ENCODE results near the gene ATG3.

ATG3 gene

DNA sequence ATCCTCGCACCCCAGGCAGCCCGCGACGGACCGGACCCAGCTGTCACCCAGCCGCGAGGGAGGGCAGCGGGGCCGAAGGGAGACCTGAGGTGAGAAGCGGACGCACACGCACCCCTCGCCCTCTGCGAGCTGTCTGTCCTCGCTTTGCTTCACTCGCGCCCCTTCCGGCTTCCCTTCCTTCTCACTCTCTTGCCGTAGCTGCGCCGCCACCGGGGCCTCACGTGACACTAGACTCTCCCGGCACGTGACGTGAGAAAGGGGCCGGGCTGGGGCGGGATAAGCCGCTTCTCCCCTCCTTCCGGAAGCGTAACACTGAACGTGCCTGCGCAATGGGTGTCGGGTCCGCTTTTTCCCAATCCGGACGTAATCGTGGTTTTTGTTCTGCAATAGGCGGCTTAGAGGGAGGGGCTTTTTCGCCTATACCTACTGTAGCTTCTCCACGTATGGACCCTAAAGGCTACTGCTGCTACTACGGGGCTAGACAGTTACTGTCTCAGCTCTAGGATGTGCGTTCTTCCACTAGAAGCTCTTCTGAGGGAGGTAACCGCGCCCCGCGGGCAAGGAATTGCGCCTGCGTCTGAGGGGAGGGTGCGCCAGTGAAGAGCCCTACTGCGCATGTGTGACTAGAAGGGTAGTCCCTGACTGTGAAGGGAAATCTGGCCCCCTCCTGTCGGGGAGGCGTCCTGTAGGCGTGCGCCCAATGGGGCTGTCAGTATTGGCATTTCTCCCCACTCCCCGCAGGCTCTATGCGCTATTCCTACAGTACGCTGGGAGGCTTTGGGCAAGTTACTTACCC, at the start of gene ATG3, which contains the start of gene SLC35A5:
ATG3 (minus strand) TSS at position 229 of the 796 bp plus-strand sequence. CDS start 434 bp downstream, outside the sequence.
SLC35A5 (plus strand) TSS at position 312 of the 796 bp plus-strand sequence. CDS start 1,359 bp downstream, outside the sequence.
- H3K4me1 ChIP-seq (ENCODE audit: insufficient read depth, low read length): peaks cover 22% of the 10 kb centered on the region
- no peaks in the 10 kb centered on the region for H3K27me3 ChIP-seq (ENCODE audit: insufficient read depth, low read length)
- H3K9ac ChIP-seq (ENCODE audit: low read depth, low read length): peak within 1 kb of the TSS; percentile 93
- H3K9me3 ChIP-seq (ENCODE audit: insufficient read depth, low read depth, low read length): no peaks in the 10 kb centered on the region
- H3K27ac ChIP-seq (ENCODE audit: low read length): peak within 1 kb of the TSS; percentile 91
- H3K36me3 ChIP-seq (ENCODE audit: insufficient read depth, low read depth, low read length): peaks cover 22% of the 10 kb centered on the region
- peak within 1 kb of the TSS; percentile 96 for H3K4me3 ChIP-seq (ENCODE audit: low read length)

DNA sequence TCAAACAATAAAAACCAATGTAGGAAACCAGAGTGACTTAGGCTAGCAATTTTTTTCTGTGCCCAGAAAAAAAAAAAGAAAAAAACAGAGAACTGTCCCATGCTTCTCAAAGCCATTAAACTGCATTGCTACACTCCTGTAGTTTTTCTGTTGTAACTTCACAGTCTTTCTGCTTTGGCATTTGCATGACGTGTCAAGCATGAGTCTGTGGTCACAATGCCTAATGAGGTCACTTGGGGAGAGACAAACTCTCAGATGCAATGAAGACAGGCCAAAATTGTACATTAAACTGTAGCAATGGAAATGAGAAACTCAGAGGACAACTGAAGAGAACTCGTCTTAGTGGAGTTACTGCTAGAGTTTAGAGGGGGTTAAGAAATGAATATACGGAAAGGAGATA, 48.4 kb upstream of the ATG3 start:
- Histone ChIP-seq H3K27ac (ENCODE audit: low read length) (no peak overlapping the region), H3K9ac (ENCODE audit: low read depth, low read length) (no peak overlapping the region), H3K4me1 (ENCODE audit: insufficient read depth, low read length) (no peaks in the 10 kb centered on the region), H3K36me3 (ENCODE audit: insufficient read depth, low read depth, low read length) (no peaks in the 10 kb centered on the region), H3K4me3 (ENCODE audit: low read length) (no peak overlapping the region), H3K9me3 (ENCODE audit: insufficient read depth, low read depth, low read length) (no peaks in the 10 kb centered on the region), H3K27me3 (ENCODE audit: insufficient read depth, low read length) (no peaks in the 10 kb centered on the region)

DNA sequence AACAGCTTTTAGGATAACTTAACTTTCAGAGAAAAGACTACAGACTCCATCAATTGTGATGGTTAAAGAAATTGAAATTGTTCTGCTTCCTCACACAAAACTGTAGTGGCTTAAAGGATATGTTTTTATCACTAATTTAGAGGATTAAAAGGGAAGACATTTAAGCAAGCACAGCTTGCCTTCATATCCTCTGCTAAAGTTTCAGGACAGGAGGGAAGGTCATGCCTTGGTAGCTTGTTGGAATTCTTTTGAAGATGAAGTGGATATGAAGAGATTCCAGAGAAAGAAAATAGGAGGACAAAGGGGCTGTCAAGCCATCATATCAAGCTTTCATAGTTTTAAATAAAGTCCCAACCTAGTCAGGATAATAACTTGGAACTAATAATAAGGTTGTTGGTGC, 46.1 kb upstream of the ATG3 start:
- Histone ChIP-seq H3K4me1 (ENCODE audit: insufficient read depth, low read length) (no peaks in the 10 kb centered on the region), H3K27me3 (ENCODE audit: insufficient read depth, low read length) (no peaks in the 10 kb centered on the region), H3K27ac (ENCODE audit: low read length) (no peak overlapping the region), H3K36me3 (ENCODE audit: insufficient read depth, low read depth, low read length) (no peaks in the 10 kb centered on the region), H3K4me3 (ENCODE audit: low read length) (no peak overlapping the region), H3K9ac (ENCODE audit: low read depth, low read length) (no peak overlapping the region), H3K9me3 (ENCODE audit: insufficient read depth, low read depth, low read length) (no peaks in the 10 kb centered on the region)

DNA sequence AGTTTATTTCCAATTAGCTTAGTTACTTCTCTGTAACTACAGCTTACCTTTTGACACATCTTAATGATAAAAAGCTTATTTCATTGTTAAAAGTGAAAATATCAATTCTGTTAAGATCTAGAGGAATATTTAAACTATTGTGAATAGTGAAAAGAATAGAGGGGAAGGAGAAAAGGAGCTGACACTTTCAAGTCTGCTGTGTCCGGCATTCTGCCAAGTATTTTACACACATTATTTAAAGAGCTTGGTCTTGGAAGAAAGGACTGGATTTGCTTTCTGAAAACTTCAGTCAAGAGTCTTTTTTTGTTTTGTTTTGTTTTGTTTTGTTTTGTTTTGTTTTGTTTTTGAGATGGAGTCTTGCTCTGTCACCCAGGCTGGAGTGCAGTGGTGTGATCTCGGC, 44.3 kb upstream of the ATG3 start:
- Histone ChIP-seq H3K27me3 (ENCODE audit: insufficient read depth, low read length) (no peaks in the 10 kb centered on the region), H3K9ac (ENCODE audit: low read depth, low read length) (no peak overlapping the region), H3K4me3 (ENCODE audit: low read length) (no peak overlapping the region), H3K27ac (ENCODE audit: low read length) (no peak overlapping the region), H3K9me3 (ENCODE audit: insufficient read depth, low read depth, low read length) (no peaks in the 10 kb centered on the region), H3K36me3 (ENCODE audit: insufficient read depth, low read depth, low read length) (no peaks in the 10 kb centered on the region), H3K4me1 (ENCODE audit: insufficient read depth, low read length) (no peaks in the 10 kb centered on the region)

DNA sequence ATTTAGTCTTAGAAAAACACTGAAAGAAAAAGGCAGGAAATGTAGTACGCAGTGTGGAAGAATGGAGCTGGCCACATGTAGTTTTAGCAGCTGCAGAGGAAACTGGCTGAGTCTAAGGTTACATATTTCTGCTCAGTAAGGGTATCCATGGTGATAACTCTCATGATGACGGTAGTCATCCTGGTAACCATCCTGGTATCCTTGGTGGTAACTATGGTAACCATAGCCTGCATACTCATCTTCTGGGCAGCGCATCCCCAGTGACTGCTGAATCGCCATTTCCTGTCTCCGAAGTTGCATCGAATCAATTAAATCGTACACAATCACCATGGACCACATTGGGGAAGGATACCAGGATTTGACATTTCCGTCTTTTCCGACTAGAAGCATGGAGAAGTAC, 43.5 kb upstream of the ATG3 start:
- Histone ChIP-seq H3K27ac (ENCODE audit: low read length) (no peak overlapping the region), H3K36me3 (ENCODE audit: insufficient read depth, low read depth, low read length) (no peaks in the 10 kb centered on the region)

DNA sequence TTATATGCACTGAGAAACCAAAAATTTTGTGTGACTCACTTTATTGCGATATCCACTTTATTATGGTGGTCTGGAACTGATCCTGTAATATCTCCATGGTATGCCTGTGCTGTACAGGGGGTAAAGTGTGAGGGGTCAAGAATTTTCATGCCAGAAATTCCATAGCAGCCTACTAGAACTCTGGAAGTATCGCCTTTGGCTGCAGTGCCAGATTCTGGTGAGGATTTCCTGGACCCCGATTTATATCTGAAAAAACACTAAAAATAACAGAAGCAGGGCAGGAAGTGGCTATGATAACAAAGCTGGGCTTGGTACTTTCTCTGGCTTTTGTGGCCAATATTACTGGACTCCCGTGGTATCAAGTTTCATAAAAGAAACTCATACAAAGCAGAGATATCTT, 42.8 kb upstream of the ATG3 start:
- Histone ChIP-seq H3K9ac (ENCODE audit: low read depth, low read length) (no peak overlapping the region), H3K9me3 (ENCODE audit: insufficient read depth, low read depth, low read length) (no peaks in the 10 kb centered on the region), H3K4me1 (ENCODE audit: insufficient read depth, low read length) (no peaks in the 10 kb centered on the region), H3K4me3 (ENCODE audit: low read length) (no peak overlapping the region), H3K27ac (ENCODE audit: low read length) (no peak overlapping the region), H3K27me3 (ENCODE audit: insufficient read depth, low read length) (no peaks in the 10 kb centered on the region), H3K36me3 (ENCODE audit: insufficient read depth, low read depth, low read length) (no peaks in the 10 kb centered on the region)

More for the DNA sequence above, 43.5 kb upstream of the ATG3 start:
- H3K9ac ChIP-seq (ENCODE audit: low read depth, low read length): no peak overlapping the region
- H3K27me3 ChIP-seq (ENCODE audit: insufficient read depth, low read length): no peaks in the 10 kb centered on the region
- H3K4me1 ChIP-seq (ENCODE audit: insufficient read depth, low read length): no peaks in the 10 kb centered on the region
- H3K4me3 ChIP-seq (ENCODE audit: low read length): no peak overlapping the region
- no peaks in the 10 kb centered on the region for H3K9me3 ChIP-seq (ENCODE audit: insufficient read depth, low read depth, low read length)

DNA sequence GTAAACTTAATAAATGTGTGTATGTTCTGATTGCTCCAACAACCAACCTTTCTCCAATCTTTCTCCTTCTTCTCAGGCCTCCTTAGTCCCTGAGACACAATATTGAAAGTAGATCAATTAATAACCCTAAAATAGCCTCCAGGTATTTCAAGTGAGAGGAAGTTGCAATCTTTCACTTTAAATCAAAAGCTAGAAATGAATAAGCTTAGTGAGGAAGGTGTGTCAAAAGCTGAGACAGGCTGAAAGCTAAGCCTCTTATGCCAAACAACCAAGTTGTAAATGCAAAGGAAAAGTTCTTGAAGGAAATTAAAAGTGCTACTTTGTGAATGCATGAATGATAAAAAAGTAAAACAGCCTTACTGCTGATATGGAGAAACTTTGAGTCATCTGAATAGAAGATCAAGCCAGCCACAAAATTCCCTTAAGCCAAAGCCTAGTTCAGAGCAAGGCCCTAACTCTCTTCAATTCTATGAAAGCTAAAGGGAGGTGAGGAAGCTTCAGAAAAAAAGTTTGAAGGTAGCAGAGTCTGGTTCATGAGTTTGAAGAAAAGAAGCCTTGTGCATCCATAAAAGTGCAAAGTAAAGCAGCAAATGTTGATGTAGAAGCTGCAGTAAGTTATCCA, 40.6 kb upstream of the ATG3 start:
- Histone ChIP-seq H3K4me3 (ENCODE audit: low read length) (no peak overlapping the region), H3K9ac (ENCODE audit: low read depth, low read length) (no peak overlapping the region), H3K9me3 (ENCODE audit: insufficient read depth, low read depth, low read length) (no peaks in the 10 kb centered on the region), H3K27me3 (ENCODE audit: insufficient read depth, low read length) (no peaks in the 10 kb centered on the region), H3K36me3 (ENCODE audit: insufficient read depth, low read depth, low read length) (no peaks in the 10 kb centered on the region), H3K27ac (ENCODE audit: low read length) (no peak overlapping the region), H3K4me1 (ENCODE audit: insufficient read depth, low read length) (no peaks in the 10 kb centered on the region)

DNA sequence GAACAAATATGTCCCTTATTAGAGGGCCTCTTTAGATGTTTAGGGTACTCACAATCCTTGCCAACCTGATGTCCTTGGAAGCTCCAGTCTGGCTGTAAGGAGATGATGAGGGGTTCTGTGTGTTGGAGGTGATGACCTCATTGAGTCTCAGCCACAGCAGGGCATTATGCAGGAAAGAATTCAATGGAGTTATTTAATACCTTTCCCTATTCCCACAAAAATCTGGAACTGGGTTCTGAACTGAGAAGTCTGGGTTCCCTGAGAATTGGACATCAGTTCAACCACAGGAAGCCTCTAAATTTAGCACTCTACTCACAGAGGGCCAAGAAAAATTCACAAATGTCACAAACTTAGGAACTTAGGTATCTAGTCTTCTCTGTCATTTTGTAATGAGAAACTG, 37.0 kb upstream of the ATG3 start:
- no peaks in the 10 kb centered on the region for H3K4me1 ChIP-seq (ENCODE audit: insufficient read depth, low read length)
- no peaks in the 10 kb centered on the region for H3K27me3 ChIP-seq (ENCODE audit: insufficient read depth, low read length)
- H3K4me3 ChIP-seq (ENCODE audit: low read length): no peak overlapping the region
- H3K36me3 ChIP-seq (ENCODE audit: insufficient read depth, low read depth, low read length): peaks cover 4% of the 10 kb centered on the region; the same call in 1 of the 2 replicates
- no peaks in the 10 kb centered on the region for H3K9me3 ChIP-seq (ENCODE audit: insufficient read depth, low read depth, low read length)
- no peak overlapping the region for H3K9ac ChIP-seq (ENCODE audit: low read depth, low read length)
- no peak overlapping the region for H3K27ac ChIP-seq (ENCODE audit: low read length)

DNA sequence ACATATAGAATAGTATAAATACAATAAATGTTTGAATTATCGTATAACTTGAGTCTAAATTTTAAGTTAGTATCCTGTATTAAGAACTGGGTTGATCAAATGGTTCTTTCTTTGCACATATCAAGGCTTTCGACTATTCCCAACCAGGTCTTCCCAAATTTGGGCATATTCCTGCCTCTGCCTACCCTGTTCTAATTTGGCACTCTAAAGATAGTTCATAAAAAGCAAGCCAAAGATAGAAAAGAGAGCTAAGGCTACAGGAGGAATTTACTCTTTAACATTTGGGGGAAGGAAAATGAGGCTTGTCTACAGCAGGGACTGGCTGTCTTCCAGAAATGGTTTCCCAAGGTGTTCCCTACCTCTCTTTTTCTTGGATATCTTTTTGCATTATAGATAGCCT, 36.2 kb upstream of the ATG3 start:
- no peak overlapping the region for H3K27ac ChIP-seq (ENCODE audit: low read length)
- no peaks in the 10 kb centered on the region for H3K9me3 ChIP-seq (ENCODE audit: insufficient read depth, low read depth, low read length)
- H3K4me3 ChIP-seq (ENCODE audit: low read length): no peak overlapping the region
- peaks cover 4% of the 10 kb centered on the region; the same call in 1 of the 2 replicates for H3K36me3 ChIP-seq (ENCODE audit: insufficient read depth, low read depth, low read length)
- H3K27me3 ChIP-seq (ENCODE audit: insufficient read depth, low read length): no peaks in the 10 kb centered on the region
- H3K4me1 ChIP-seq (ENCODE audit: insufficient read depth, low read length): peaks cover 2% of the 10 kb centered on the region; the same call in 1 of the 2 replicates
- H3K9ac ChIP-seq (ENCODE audit: low read depth, low read length): no peak overlapping the region

DNA sequence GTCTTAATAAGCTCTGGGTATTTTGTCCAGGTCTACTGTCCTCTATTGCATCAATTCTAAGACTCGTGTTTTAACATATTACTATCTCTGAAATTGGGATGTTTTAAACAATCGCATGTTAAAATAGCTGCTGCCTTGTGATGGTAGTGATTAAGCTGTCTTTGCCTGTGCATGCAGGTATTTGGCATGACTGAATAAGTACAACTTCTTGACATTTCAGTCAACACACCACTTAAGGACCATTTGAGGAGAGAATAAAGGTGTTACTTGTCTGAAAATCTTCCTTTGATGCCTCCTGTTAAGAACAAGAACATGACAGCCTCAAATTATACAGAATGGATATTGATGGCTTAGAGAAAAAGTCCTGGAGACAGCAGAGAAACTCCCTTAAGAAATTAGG, 33.1 kb upstream of the ATG3 start:
- H3K9ac ChIP-seq (ENCODE audit: low read depth, low read length): no peak overlapping the region
- H3K27ac ChIP-seq (ENCODE audit: low read length): no peak overlapping the region
- no peaks in the 10 kb centered on the region for H3K9me3 ChIP-seq (ENCODE audit: insufficient read depth, low read depth, low read length)
- peaks cover 4% of the 10 kb centered on the region; the same call in 1 of the 2 replicates for H3K36me3 ChIP-seq (ENCODE audit: insufficient read depth, low read depth, low read length)
- peaks cover 11% of the 10 kb centered on the region; the same call in 1 of the 2 replicates for H3K4me1 ChIP-seq (ENCODE audit: insufficient read depth, low read length)
- H3K4me3 ChIP-seq (ENCODE audit: low read length): no peak overlapping the region
- H3K27me3 ChIP-seq (ENCODE audit: insufficient read depth, low read length): no peaks in the 10 kb centered on the region

DNA sequence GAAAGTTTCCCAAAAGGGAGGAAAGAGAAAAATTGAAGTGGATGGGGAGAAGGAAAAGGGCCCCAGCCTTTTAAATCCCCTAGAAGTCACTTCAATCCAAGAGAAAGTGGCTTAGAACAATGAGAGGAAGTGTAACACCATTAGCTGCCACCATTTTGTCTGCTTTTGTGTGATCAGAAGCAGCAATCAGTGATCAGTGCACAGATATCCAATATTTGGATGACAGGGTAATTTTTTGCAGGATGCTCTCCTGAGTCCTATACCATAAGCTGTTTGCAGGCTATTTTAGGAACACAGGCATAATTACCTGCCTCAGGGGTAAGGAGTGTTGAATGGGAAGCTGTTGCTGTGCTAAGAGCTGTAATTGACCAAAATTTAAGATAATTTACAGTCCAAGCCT, 31.5 kb upstream of the ATG3 start:
- peaks cover 4% of the 10 kb centered on the region; the same call in 1 of the 2 replicates for H3K36me3 ChIP-seq (ENCODE audit: insufficient read depth, low read depth, low read length)
- H3K27me3 ChIP-seq (ENCODE audit: insufficient read depth, low read length): no peaks in the 10 kb centered on the region
- H3K4me1 ChIP-seq (ENCODE audit: insufficient read depth, low read length): peaks cover 11% of the 10 kb centered on the region; the same call in 1 of the 2 replicates
- H3K4me3 ChIP-seq (ENCODE audit: low read length): no peak overlapping the region
- H3K9ac ChIP-seq (ENCODE audit: low read depth, low read length): no peak overlapping the region
- H3K9me3 ChIP-seq (ENCODE audit: insufficient read depth, low read depth, low read length): no peaks in the 10 kb centered on the region
- H3K27ac ChIP-seq (ENCODE audit: low read length): no peak overlapping the region

DNA sequence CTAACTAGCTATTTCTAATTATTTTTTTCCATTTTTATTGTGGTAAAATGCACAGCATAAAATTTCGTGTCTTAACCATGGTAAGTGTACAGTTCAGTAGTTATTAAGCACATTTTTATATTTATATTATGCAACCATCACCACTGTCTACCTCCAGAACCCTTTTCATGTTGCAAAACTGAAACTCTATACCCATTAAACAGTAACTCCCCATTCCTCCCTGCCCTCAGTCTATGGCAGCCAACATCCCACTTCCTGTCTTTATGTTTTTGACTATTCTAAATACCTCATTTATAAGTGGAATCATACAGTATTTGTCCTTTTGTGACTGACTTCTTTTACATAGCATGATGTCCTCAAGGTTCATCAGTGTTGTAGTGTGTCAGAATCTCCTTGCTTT, 25.6 kb upstream of the ATG3 start:
- H3K9ac ChIP-seq (ENCODE audit: low read depth, low read length): no peak overlapping the region
- H3K9me3 ChIP-seq (ENCODE audit: insufficient read depth, low read depth, low read length): no peaks in the 10 kb centered on the region
- no peaks in the 10 kb centered on the region for H3K27me3 ChIP-seq (ENCODE audit: insufficient read depth, low read length)
- H3K4me1 ChIP-seq (ENCODE audit: insufficient read depth, low read length): peaks cover 2% of the 10 kb centered on the region; the same call in 1 of the 2 replicates
- H3K36me3 ChIP-seq (ENCODE audit: insufficient read depth, low read depth, low read length): peaks cover 34% of the 10 kb centered on the region
- H3K4me3 ChIP-seq (ENCODE audit: low read length): no peak overlapping the region
- H3K27ac ChIP-seq (ENCODE audit: low read length): no peak overlapping the region

Data from iPS-20b (cell line).